ENCODE data around the gene RASIP1. TPM values are rescaled to one million over a fixed set of nuclear protein-coding genes. Genes with fewer than 3 reads are reported as not detected.

RASIP1 gene
- total RNA-seq, 3 donors from 2014 or later, result 7.7 to 28.2 (median 10.7) TPM

- Histone ChIP-seq H3K27me3 (no peaks in the 10 kb centered on the region), H3K4me3 (no peak overlapping the region), H3K36me3 (no peaks in the 10 kb centered on the region), H3K27ac (no peak overlapping the region), H3K4me1 (no peaks in the 10 kb centered on the region), H3K9me3 (no peaks in the 10 kb centered on the region)
- no peak for DNase-seq (ENCODE audit: low spot score in 2 of 2)
- intact Hi-C loops (cut with DNase I; ENCODE audit: low total_unique reads), result no loop called here
- TF ChIP-seq POLR2AphosphoS5 (IDR thresholded peaks at IDR 0.05), result no peak
- no peak for TF ChIP-seq CTCF (IDR thresholded peaks at IDR 0.05)
- no peak for TF ChIP-seq POLR2A (IDR thresholded peaks at IDR 0.05)
Measured at GRCh38 chr19:48779636-48780035, 39.2 kb upstream of the RASIP1 start.

GRCh38 chr19:48777720-48778119 is 37.3 kb upstream of the RASIP1 start:
- Histone ChIP-seq H3K9me3 (no peaks in the 10 kb centered on the region), H3K27me3 (no peaks in the 10 kb centered on the region), H3K4me1 (no peaks in the 10 kb centered on the region), H3K36me3 (no peaks in the 10 kb centered on the region), H3K27ac (no peak overlapping the region), H3K4me3 (no peak overlapping the region)
- no peak for DNase-seq (ENCODE audit: low spot score in 2 of 2)
- intact Hi-C loops (cut with DNase I; ENCODE audit: low total_unique reads), result no loop called here
- no peak for TF ChIP-seq CTCF (IDR thresholded peaks at IDR 0.05)
- no peak for TF ChIP-seq POLR2AphosphoS5 (IDR thresholded peaks at IDR 0.05)
- no peak for TF ChIP-seq POLR2A (IDR thresholded peaks at IDR 0.05)

GRCh38 chr19:48777139-48777538 is 36.7 kb upstream of the RASIP1 start:
- DNase-seq (ENCODE audit: low spot score in 2 of 2), result no peak
- TF ChIP-seq POLR2A (IDR thresholded peaks at IDR 0.05) (no peak), CTCF (IDR thresholded peaks at IDR 0.05) (no peak), POLR2AphosphoS5 (IDR thresholded peaks at IDR 0.05) (no peak)
- H3K36me3 ChIP-seq, result no peaks in the 10 kb centered on the region
- intact Hi-C loops (cut with DNase I; ENCODE audit: low total_unique reads), result no loop called here
- no peaks in the 10 kb centered on the region for H3K9me3 ChIP-seq
- no peak overlapping the region for H3K27ac ChIP-seq
- H3K27me3 ChIP-seq, result no peaks in the 10 kb centered on the region
- H3K4me1 ChIP-seq, result no peaks in the 10 kb centered on the region
- no peak overlapping the region for H3K4me3 ChIP-seq

GRCh38 chr19:48772503-48772953 is 32.1 kb upstream of the RASIP1 start:
- TF ChIP-seq POLR2AphosphoS5 (IDR thresholded peaks at IDR 0.05) (peak in 1 of 3 donors; percentile 33), POLR2A (IDR thresholded peaks at IDR 0.05) (no peak), CTCF (IDR thresholded peaks at IDR 0.05) (no peak)
- H3K27me3 ChIP-seq, result no peaks in the 10 kb centered on the region
- intact Hi-C loops (cut with DNase I; ENCODE audit: low total_unique reads), result no loop called here
- peak; percentile 59 to 64 for DNase-seq (ENCODE audit: low spot score in 2 of 2)
- H3K27ac ChIP-seq, result peak overlapping the region in 1 of 2 donors; percentile 39
- no peaks in the 10 kb centered on the region for H3K4me1 ChIP-seq
- no peaks in the 10 kb centered on the region for H3K9me3 ChIP-seq
- H3K36me3 ChIP-seq, result no peaks in the 10 kb centered on the region
- no peak overlapping the region for H3K4me3 ChIP-seq

GRCh38 chr19:48770734-48771472 is 30.5 kb upstream of the RASIP1 start:
- Histone ChIP-seq H3K27ac (no peak overlapping the region), H3K27me3 (no peaks in the 10 kb centered on the region), H3K9me3 (no peaks in the 10 kb centered on the region), H3K4me1 (no peaks in the 10 kb centered on the region), H3K4me3 (no peak overlapping the region), H3K36me3 (no peaks in the 10 kb centered on the region)
- intact Hi-C loops (cut with DNase I; ENCODE audit: low total_unique reads), result no loop called here
- TF ChIP-seq POLR2A (IDR thresholded peaks at IDR 0.05) (no peak), POLR2AphosphoS5 (IDR thresholded peaks at IDR 0.05) (no peak), CTCF (IDR thresholded peaks at IDR 0.05) (no peak)
- no peak for DNase-seq (ENCODE audit: low spot score in 2 of 2)
